ENCODE data around the gene MILR1.

- TF ChIP-seq CTCF (IDR thresholded peaks at IDR 0.05; ENCODE audit: insufficient read depth, low read depth, low read length) (no peak), EZH2 (IDR thresholded peaks at IDR 0.05; ENCODE audit: insufficient read depth, low read length) (no peak)
These were observed 25.0 kb upstream of the MILR1 start for GRCh38 chr17:64423881-64424280.
